Islet precursor cell (in vitro differentiated cells): ENCODE measurements around the gene DEAF1.
"Not testable (repeated sequence)": the region's sequence is repeated elsewhere in the genome, so short reads cannot be mapped to it uniquely, and the experiment has no call there.

Experiments used
- DNase-seq: peaks from one replicate; pipeline ENCODE4 v3.0.0-alpha.2; 2018

The DEAF1 gene

GRCh38 chr11:674406-674805 is 20.6 kb downstream of the DEAF1 start:
- no peak for DNase-seq

- DNase-seq: no peak
These were observed 21.2 kb downstream of the DEAF1 start for GRCh38 chr11:673866-674265.

GRCh38 chr11:665704-666281 is 29.2 kb downstream of the DEAF1 start:
- DNase-seq: no peak

DNA sequence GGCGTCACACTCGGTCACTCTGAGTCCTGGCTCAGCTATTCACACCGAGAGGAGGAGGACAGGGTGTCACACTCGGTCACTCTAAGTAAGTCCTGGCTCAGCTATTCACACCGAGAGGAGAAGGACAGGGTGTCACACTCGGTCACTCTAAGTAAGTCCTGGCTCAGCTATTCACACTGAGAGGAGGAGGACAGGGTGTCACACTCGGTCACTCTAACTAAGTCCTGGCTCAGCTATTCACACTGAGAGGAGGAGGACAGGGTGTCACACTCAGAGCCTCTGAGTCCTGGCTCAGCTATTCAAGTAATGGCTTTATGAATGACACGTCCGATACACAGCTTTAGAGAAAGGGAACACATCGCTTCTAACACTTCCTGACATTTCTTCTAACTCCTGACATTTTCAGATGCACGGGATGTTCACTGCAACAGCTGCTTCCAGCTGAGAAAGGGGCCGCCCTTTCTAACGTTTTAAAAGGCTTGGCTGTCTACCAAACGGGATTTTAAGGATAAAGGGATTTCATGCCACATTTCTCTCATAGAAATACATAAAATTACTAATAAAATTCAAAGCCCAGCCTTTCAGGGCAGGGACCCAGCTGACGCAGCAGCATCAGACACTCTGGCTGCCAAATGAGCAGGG is 29.8 kb downstream of the DEAF1 start:
- no peak for DNase-seq

- DNase-seq: peak; percentile 78
These were observed 32.2 kb downstream of the DEAF1 start for GRCh38 chr11:662689-663274.

DNA sequence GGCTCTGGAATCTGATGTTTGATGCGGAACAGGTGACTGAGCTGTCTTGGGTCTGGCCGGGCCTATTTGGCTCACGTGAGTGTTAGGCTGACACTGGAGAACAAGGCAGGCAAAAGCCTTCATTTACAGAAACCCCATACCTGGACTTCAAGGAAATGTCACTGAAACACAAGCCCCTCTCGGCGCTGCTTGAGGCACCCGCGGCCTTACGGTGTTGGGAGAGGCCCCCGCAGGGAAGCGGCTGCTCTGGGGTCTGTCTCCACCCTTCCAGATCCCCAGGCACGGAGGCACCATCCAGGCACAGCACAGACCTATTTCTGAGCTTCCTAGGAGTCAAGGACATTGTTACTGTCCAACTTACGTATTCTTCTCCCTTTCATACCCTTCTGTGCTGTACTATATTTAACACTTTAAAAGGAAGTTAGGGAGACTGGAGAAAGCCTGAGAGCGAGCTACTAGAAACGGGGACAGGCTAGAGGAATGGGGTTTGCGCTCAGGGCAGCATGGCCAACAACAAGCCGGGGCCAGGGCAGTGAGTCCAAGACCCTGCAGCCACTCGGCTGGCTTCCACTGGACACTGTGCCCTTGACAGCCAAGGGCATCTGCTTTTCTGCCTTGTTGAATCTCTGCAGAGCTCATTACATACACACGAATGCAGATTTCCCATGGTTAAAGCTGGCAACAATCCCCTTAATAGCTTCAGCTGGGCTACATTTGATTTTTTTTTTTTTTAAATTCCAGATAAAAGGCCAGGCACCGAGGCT is 34.2 kb downstream of the DEAF1 start:
- no peak for DNase-seq

DNA sequence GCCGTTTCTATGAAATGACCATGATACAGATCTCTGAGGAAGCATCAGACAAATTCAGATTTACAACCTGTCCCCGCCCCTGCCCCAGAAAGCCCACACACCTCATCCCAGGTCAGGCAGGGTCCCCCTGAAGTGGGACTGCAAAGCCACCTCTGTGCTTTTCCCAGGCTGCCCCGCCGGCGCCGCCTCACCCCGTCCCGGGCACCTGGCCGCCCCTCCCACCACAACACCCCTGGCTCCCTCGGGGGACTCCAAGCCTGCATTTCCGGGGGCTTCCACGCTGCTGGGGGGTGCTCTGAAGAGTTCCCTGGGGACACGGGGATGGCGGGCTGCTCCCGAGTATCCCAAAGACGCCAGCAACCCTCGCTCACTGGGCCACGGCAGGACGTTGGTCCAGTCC is 34.7 kb downstream of the DEAF1 start:
- DNase-seq: no peak

- DNase-seq: peak; percentile 34
These were observed 35.4 kb downstream of the DEAF1 start for GRCh38 chr11:659532-660085.

- DNase-seq: no peak
These were observed 37.3 kb downstream of the DEAF1 start for GRCh38 chr11:657691-658126.

DNA sequence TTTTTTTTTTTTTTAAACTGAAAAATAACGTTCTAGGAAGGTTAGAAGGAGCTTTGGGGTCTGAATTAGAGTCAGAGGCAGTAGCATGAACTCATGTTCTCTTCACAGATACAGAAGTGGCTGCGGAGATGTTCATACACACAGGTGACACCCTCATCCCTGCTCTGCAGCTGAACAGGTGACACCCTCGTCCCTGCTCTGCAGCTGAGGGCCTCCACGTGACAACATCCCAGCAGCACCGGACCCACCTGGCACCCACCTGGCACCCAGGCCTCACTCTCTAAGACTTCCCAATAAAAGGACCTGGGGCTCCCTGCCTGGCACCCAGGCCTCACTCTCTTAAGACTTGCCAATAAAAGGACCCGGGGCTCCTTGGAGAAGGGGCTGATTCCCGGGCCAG is 38.2 kb downstream of the DEAF1 start:
- DNase-seq: no peak

DNA sequence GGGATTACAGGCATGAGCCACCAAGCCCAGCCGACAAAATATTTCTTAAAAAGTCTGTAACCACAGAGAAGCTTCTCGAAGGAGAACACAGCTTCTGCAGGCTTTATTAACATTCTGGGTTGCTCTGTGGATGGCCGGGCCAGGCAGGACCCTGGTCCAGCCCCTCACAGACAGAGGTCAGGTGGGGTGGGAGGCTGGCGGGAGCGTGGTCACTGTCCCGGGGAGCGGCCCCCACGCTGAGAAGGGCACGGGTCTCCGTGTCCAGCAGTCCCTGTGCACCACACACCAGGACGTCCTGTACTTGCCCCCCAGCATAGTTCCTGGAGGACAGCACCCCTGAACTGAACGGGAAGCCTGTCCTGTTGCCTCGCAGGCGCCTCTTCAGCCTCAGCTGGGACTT is 38.6 kb downstream of the DEAF1 start:
- DNase-seq: no peak

- DNase-seq: no peak
These were observed 39.8 kb downstream of the DEAF1 start for GRCh38 chr11:655036-655726.

GRCh38 chr11:654444-654843 is 40.6 kb downstream of the DEAF1 start:
- DNase-seq: not testable (repeated sequence)

- DNase-seq: no peak
These were observed 41.2 kb downstream of the DEAF1 start for GRCh38 chr11:653837-654236.

GRCh38 chr11:653136-653535 is 41.9 kb downstream of the DEAF1 start:
- not testable (repeated sequence) for DNase-seq

DNA sequence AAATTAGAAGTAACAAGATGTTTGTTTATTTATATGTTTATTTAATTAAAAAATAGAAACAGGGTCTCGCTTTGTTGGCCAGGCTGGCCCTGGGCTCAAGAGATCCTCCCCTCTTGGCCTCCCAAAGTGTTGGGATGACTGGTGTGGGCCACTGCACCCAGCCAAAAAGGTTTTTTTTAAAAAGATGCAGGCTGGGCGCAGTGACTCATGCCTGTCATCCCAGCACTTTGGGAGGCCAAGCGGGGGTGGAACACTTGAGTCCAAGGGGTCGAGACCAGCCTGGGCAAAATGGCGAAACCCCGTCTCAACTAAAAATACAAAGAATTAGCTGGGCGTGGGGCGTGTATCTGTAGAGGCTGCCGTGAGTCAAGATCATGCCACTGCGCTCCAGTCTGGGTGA is 44.5 kb downstream of the DEAF1 start:
- DNase-seq: no peak

DNA sequence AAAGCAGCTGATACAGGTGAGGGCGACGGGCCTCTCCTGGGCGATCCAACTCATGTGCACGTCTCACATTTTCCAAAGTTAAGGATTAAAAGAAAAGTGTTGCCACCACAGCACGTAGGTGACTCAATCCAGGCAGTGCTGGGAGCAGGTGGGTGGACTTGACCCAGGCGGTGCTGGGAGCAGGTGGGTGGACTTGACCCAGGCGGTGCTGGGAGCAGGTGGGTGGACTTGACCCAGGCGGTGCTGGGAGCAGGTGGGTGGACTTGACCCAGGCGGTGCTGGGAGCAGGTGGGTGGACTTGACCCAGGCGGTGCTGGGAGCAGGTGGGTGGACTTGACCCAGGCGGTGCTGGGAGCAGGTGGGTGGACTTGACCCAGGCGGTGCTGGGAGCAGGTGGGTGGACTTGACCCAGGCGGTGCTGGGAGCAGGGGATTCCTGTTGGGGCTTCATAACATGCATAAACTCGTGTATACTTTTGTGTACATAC is 47.3 kb downstream of the DEAF1 start:
- DNase-seq: not testable (repeated sequence)

- DNase-seq: no peak
These were observed 48.8 kb downstream of the DEAF1 start for GRCh38 chr11:646214-646613.

DNA sequence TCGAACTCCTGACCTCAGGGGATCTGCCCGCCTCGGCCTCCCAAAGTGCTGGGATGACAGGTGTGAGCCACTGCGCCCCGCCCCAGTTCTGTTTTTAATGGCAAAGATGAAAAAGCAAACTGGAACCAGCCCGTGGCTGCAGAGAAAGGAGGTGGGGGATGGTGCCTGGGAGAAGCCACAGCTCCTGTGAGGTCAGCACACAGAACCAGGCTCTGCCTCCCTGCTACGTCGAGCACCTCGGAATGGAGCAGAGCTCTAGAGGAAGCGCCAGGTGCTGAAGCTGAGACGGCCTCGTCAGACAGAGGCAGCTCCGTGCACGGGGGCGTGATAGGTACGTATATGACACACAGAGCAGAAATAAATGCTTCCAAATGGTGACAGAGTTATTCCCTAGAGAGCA is 49.5 kb downstream of the DEAF1 start:
- no peak for DNase-seq

DNA sequence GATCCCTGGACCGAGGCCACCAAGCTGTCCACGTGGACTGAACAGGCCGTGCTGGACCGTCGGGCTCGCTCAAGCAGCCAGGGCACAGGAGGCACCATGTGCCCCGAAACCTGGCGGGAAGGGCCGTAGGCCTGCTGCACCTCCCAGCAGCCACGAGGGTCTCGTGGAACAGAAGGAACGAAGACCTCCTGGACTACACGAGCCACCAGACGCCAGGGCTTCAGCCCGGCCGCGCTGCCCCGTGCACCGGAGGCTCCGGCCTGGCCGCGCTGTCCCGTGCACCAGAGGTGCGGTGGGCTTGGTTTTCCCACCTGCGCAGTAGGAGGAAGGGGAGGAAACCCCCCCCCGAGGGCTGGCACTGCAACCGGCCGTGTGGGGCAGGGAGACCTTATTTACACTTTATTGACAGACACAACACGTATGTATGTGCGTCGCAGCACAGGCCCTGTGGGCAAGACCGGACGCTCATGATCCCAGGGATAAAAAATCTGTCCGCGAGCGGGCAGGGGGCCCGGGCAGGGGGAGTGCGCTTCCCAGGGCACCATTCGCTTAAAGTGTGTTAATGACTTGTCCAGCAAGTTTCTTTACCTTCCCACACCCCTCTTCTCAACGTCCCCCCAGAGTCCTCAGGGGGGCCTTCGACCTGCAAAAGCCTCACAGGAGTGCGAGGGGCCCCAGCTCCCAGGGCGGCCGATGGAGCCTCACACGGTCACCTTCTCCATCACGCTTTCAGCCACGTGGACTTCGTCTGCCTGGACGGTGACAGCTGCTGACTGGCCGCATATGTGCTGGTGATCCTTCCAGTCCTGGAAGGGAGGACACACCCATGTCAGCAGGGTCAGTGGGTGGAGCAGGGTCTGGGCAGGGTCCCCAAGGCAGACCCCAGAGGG is 50.9 kb downstream of the DEAF1 start:
- DNase-seq: no peak

DNA sequence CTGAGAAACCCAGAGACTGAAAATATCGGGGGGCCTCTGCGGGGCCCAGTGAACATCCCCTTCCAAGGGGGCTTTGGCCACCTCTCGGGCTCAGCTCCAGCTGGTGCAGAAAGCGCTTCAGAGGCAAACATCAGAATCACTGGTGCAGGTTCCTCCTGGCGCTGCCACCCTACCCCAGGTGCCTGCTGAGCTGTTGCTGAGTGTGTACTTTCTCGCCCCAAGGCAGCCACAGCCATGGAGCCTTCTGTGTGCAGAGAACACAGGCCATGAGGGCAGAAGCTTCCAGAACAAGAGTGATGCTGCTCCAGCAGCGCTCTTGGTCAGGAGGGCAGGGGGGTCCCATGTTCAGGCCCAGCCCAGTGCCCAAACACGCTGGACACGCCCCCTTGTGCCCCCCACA is 51.7 kb downstream of the DEAF1 start:
- DNase-seq: no peak
